ENCODE measurements around the gene OR56B4. TPM values are rescaled to one million over a fixed set of nuclear protein-coding genes. Genes with fewer than 3 reads are reported as not detected.
"Not testable (repeated sequence)": the region's sequence is repeated elsewhere in the genome, so short reads cannot be mapped to it uniquely, and the experiment has no call there.

The OR56B4 gene
- total RNA-seq, 1 experiment from 2014 or later, result not detected

- Histone ChIP-seq H3K27me3 (replicated peaks) (no peaks in the 10 kb centered on the region), H3K27ac (no peak overlapping the region), H3K4me1 (replicated peaks) (no peaks in the 10 kb centered on the region), H3K4me3 (no peak overlapping the region), H3K9me3 (replicated peaks) (no peaks in the 10 kb centered on the region), H3K36me3 (no peaks in the 10 kb centered on the region)
- no peak for DNase-seq (ENCODE audit: low read depth in 1 of 2, low spot score in 2 of 2)
Observed at GRCh38 chr11:6111673-6112072, 4.2 kb downstream of the OR56B4 start.

DNA sequence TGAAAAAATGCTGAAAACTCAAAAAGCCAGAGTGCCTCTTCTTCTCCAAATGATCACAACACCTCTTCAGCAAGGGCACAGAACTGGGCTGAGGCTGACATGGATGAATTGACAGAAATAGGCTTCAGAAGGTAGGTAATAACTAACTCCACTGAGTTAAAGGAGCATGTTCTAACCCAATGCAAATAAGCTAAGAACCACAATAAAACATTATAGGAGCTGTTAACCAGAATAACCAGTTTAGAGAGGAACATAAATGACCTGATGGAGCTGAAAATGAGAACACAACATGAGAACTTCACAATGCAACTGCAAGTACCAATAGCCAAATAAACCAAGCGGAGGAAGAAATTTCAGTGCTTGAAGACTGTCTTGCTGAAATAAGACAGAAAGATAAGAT, 9.2 kb downstream of the OR56B4 start:
- no peaks in the 10 kb centered on the region for H3K27me3 ChIP-seq (replicated peaks)
- no peaks in the 10 kb centered on the region for H3K4me1 ChIP-seq (replicated peaks)
- no peaks in the 10 kb centered on the region for H3K36me3 ChIP-seq
- no peak for DNase-seq (ENCODE audit: low read depth in 1 of 2, low spot score in 2 of 2)
- H3K27ac ChIP-seq, result no peak overlapping the region
- no peak overlapping the region for H3K4me3 ChIP-seq
- no peaks in the 10 kb centered on the region for H3K9me3 ChIP-seq (replicated peaks)

GRCh38 chr11:6124245-6124644, 16.8 kb downstream of the OR56B4 start:
- Histone ChIP-seq H3K4me3 (no peak overlapping the region), H3K4me1 (replicated peaks) (no peaks in the 10 kb centered on the region), H3K27ac (no peak overlapping the region), H3K9me3 (replicated peaks) (no peaks in the 10 kb centered on the region), H3K36me3 (no peaks in the 10 kb centered on the region), H3K27me3 (replicated peaks) (no peaks in the 10 kb centered on the region)
- no peak for DNase-seq (ENCODE audit: low read depth in 1 of 2, low spot score in 2 of 2)

DNA sequence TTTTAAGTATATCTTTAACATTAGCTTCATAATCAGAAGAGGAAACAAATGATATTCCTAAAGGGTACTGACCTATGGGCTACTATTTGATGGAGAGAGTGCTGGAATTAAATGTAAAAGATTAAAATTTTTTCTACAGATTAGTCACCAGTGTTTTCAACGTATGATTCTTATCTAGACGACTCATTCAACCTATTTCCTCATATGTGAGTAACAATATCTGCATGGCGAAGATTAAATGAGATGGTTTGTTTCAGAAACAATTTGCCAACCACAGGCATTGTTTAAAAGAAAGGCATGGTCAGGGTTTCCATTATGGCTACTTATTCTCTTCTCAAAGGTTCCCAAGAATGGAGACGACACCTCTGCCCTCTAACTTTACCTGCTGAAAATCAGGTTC, 20.4 kb downstream of the OR56B4 start:
- no peak overlapping the region for H3K27ac ChIP-seq
- no peak overlapping the region for H3K4me3 ChIP-seq
- H3K4me1 ChIP-seq (replicated peaks), result no peaks in the 10 kb centered on the region
- H3K36me3 ChIP-seq, result no peaks in the 10 kb centered on the region
- H3K27me3 ChIP-seq (replicated peaks), result no peaks in the 10 kb centered on the region
- DNase-seq (ENCODE audit: low read depth in 1 of 2, low spot score in 2 of 2), result no peak
- H3K9me3 ChIP-seq (replicated peaks), result no peaks in the 10 kb centered on the region

GRCh38 chr11:6129011-6129410, 21.5 kb downstream of the OR56B4 start:
- H3K4me3 ChIP-seq, result no peak overlapping the region
- DNase-seq (ENCODE audit: low read depth in 1 of 2, low spot score in 2 of 2), result no peak
- no peaks in the 10 kb centered on the region for H3K27me3 ChIP-seq (replicated peaks)
- no peaks in the 10 kb centered on the region for H3K36me3 ChIP-seq
- H3K9me3 ChIP-seq (replicated peaks), result no peaks in the 10 kb centered on the region
- no peak overlapping the region for H3K27ac ChIP-seq
- no peaks in the 10 kb centered on the region for H3K4me1 ChIP-seq (replicated peaks)

GRCh38 chr11:6129635-6130034, 22.2 kb downstream of the OR56B4 start:
- Histone ChIP-seq H3K36me3 (no peaks in the 10 kb centered on the region), H3K4me3 (no peak overlapping the region), H3K9me3 (replicated peaks) (no peaks in the 10 kb centered on the region), H3K27ac (no peak overlapping the region), H3K4me1 (replicated peaks) (no peaks in the 10 kb centered on the region), H3K27me3 (replicated peaks) (no peaks in the 10 kb centered on the region)
- DNase-seq (ENCODE audit: low read depth in 1 of 2, low spot score in 2 of 2), result no peak

GRCh38 chr11:6132431-6132830, 24.9 kb downstream of the OR56B4 start:
- no peaks in the 10 kb centered on the region for H3K27me3 ChIP-seq (replicated peaks)
- H3K4me3 ChIP-seq, result no peak overlapping the region
- H3K4me1 ChIP-seq (replicated peaks), result no peaks in the 10 kb centered on the region
- H3K36me3 ChIP-seq, result no peaks in the 10 kb centered on the region
- no peak overlapping the region for H3K27ac ChIP-seq
- DNase-seq (ENCODE audit: low read depth in 1 of 2, low spot score in 2 of 2), result no peak
- no peaks in the 10 kb centered on the region for H3K9me3 ChIP-seq (replicated peaks)

DNA sequence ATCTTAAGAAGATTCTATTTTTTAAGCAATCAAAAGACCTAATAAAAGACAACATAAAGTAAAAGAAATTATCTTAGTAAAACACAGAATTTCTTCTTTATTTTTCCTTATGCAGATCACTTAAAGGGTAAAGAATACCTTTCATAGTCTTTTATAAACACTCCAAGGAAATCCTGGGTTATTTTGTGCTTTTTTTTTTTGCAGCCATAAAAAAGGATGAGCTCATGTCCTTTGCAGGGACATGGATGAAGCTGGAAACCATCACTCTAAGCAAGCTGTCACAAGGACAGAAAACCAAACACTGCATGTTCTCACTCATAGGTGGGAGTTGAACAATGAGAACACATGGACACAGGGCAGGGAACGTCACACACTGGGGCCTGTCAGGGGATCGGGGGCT, 28.5 kb downstream of the OR56B4 start:
- not testable (repeated sequence) for H3K4me3 ChIP-seq; DNase-seq (ENCODE audit: low read depth in 1 of 2, low spot score in 2 of 2); H3K27me3 ChIP-seq (replicated peaks); H3K27ac ChIP-seq; H3K9me3 ChIP-seq (replicated peaks); H3K36me3 ChIP-seq; H3K4me1 ChIP-seq (replicated peaks)

DNA sequence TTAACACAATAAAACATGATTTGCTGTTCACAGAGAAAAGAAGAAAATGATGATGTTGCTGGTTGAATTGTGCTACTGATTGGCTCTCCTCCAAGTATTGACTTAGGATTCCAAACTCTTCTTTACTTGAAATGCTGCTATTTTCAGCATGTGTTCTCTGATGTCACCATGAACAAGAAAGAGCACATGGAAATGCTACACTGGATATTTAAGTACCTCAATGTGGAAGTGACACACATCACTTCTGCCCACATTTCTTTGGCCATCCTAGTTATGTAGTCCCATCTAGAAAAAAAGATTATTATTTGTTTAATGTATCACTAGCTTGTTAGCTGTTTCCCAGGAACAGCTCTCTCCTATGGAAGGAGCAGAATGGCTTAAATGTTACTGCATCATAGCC, 35.5 kb downstream of the OR56B4 start:
- no peaks in the 10 kb centered on the region for H3K9me3 ChIP-seq (replicated peaks)
- no peak overlapping the region for H3K27ac ChIP-seq
- no peaks in the 10 kb centered on the region for H3K27me3 ChIP-seq (replicated peaks)
- no peaks in the 10 kb centered on the region for H3K4me1 ChIP-seq (replicated peaks)
- H3K4me3 ChIP-seq, result no peak overlapping the region
- H3K36me3 ChIP-seq, result no peaks in the 10 kb centered on the region
- DNase-seq (ENCODE audit: low read depth in 1 of 2, low spot score in 2 of 2), result no peak

GRCh38 chr11:6143737-6144136, 36.3 kb downstream of the OR56B4 start:
- not testable (repeated sequence) for H3K4me3 ChIP-seq; DNase-seq (ENCODE audit: low read depth in 1 of 2, low spot score in 2 of 2); H3K27ac ChIP-seq; H3K4me1 ChIP-seq (replicated peaks); H3K27me3 ChIP-seq (replicated peaks); H3K36me3 ChIP-seq; H3K9me3 ChIP-seq (replicated peaks)

DNA sequence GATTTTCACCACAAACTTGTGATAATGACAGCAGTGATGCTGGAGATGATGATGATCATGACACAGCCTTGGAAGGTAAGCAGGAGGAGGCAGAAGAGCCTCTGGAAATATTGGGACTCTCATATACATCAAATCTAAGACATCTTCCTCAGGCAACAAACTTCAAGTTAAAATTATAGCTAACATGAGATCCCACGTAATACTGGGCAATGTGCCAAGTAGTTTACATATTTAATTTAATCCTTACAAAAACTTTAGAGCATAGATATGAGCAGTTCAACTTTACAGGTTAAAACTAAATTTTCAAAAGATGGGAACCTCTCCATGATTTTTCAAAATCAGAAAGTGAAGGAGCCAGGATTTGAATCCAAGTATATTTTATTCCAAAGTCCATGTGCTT, 43.6 kb downstream of the OR56B4 start:
- no peaks in the 10 kb centered on the region for H3K4me1 ChIP-seq (replicated peaks)
- H3K27me3 ChIP-seq (replicated peaks), result no peaks in the 10 kb centered on the region
- no peaks in the 10 kb centered on the region for H3K36me3 ChIP-seq
- no peaks in the 10 kb centered on the region for H3K9me3 ChIP-seq (replicated peaks)
- no peak overlapping the region for H3K4me3 ChIP-seq
- no peak for DNase-seq (ENCODE audit: low read depth in 1 of 2, low spot score in 2 of 2)
- no peak overlapping the region for H3K27ac ChIP-seq

DNA sequence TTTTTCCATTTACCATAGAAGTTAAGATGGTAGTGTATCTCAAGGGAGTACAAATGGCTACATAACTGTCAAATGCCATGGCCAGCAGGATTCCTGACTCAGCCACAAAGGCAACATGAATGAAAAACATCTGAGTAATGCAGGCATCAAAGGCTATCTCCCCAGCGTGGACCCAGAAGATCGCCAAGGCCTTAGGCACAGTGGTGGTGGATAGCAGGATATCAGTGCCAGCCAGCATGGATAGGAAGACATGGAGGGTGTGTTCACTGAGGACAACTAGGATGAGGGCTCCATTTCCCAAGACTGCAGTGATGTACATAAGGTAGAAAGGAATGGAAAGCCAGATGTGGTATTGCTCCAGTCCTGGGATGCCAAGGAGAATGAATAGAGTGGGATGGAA, 44.6 kb downstream of the OR56B4 start:
- Histone ChIP-seq H3K27ac (no peak overlapping the region), H3K27me3 (replicated peaks) (no peaks in the 10 kb centered on the region), H3K36me3 (no peaks in the 10 kb centered on the region), H3K9me3 (replicated peaks) (no peaks in the 10 kb centered on the region), H3K4me1 (replicated peaks) (no peaks in the 10 kb centered on the region), H3K4me3 (no peak overlapping the region)
- no peak for DNase-seq (ENCODE audit: low read depth in 1 of 2, low spot score in 2 of 2)

DNA sequence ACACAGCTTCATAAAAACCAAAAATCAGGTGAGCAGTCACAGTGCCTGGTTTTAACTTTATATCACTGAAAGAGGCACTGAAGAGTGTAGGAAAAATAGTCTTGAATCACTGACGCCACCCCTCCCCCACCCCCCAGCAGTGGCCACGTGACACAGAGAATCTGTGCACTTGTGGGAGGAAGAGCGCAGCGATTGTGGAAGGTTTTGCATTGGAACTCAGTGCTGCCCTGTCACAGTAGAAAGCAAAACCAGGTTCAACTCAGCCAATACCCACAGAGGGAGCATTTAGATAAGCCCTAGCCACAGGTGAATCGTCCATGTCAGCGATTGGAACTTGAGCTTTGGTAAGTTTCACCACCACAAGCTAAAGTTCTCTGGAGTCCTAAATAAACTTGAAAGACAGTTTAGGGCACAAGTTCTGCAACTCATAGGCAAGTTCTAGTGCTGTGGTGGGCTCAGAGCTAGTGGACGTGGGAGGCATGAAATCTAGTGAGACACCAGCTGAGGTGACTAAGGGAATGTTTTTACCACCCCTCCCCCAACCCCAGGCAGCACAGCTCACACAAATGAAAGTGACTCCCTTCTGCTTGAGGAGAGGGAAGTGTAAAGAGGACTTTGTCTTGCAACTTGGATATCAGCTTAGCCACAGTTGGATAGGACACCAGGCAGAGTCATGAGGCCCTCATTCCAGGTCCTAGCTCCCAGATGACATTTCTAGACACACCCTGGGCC, 49.3 kb downstream of the OR56B4 start:
- no peaks in the 10 kb centered on the region for H3K36me3 ChIP-seq
- H3K9me3 ChIP-seq (replicated peaks), result no peaks in the 10 kb centered on the region
- no peaks in the 10 kb centered on the region for H3K4me1 ChIP-seq (replicated peaks)
- DNase-seq (ENCODE audit: low read depth in 1 of 2, low spot score in 2 of 2), result no peak
- no peaks in the 10 kb centered on the region for H3K27me3 ChIP-seq (replicated peaks)
- H3K27ac ChIP-seq, result no peak overlapping the region
- no peak overlapping the region for H3K4me3 ChIP-seq

Data from SJSA1 (cell line).